Mesenchymal stem cell (in vitro differentiated cells and primary cell): ENCODE data around the gene ARHGAP12.
"Not testable (repeated sequence)": the region's sequence is repeated elsewhere in the genome, so short reads cannot be mapped to it uniquely, and the experiment has no call there.

Experiments
- DNase-seq: peaks from one replicate; pipeline ENCODE4 v3.0.0-alpha.2; 2013
- H2AFZ ChIP-seq: one replicate; pipeline ENCODE4 v1.6.1; 2013; ENCODE audit warnings: low read depth, mild to moderate bottlenecking, control low read depth, inconsistent platforms, low read length, moderate library complexity
- H2AK5ac ChIP-seq: 2 replicates; pipeline ENCODE4 v1.6.1; 2013; ENCODE audit warnings: low read length, moderate library complexity, mild to moderate bottlenecking, inconsistent platforms; ENCODE audit not compliant: severe bottlenecking
- H2BK120ac ChIP-seq: one replicate; pipeline ENCODE4 v1.6.1; 2013; ENCODE audit warnings: low read depth, mild to moderate bottlenecking, inconsistent platforms, low read length, moderate library complexity
- H2BK12ac ChIP-seq, 2 experiments: one replicate each; pipeline ENCODE4 v1.6.1; 2013; ENCODE audit warnings: inconsistent platforms in 2 of 2, low read length in 2 of 2, mild to moderate bottlenecking in 2 of 2, moderate library complexity in 2 of 2, control low read depth in 1 of 2
- H2BK15ac ChIP-seq: one replicate; pipeline ENCODE4 v1.6.1; 2013; ENCODE audit warnings: mild to moderate bottlenecking, low read depth, inconsistent platforms; ENCODE audit not compliant: poor library complexity, severe bottlenecking
- H2BK5ac ChIP-seq: 2 replicates; pipeline ENCODE4 v1.6.1; 2013; ENCODE audit warnings: low read depth, mild to moderate bottlenecking, low read length, control low read depth, inconsistent platforms; ENCODE audit not compliant: poor library complexity, severe bottlenecking
- H3K14ac ChIP-seq, 2 experiments: one replicate each; pipeline ENCODE4 v1.6.1; 2013; ENCODE audit warnings: inconsistent platforms in 2 of 2, low read length in 2 of 2, control low read depth in 1 of 2, mild to moderate bottlenecking in 1 of 2, moderate library complexity in 1 of 2
- H3K18ac ChIP-seq, 2 experiments: one replicate each; pipeline ENCODE4 v1.6.1; 2013; ENCODE audit warnings: inconsistent platforms in 2 of 2, low read length in 2 of 2, control low read depth in 1 of 2, low read depth in 1 of 2, mild to moderate bottlenecking in 1 of 2
- H3K23ac ChIP-seq, 2 experiments: one replicate each; pipeline ENCODE4 v1.6.1; 2013; ENCODE audit warnings: inconsistent platforms in 2 of 2, low read length in 2 of 2, mild to moderate bottlenecking in 2 of 2, moderate library complexity in 2 of 2, control low read depth in 1 of 2
- H3K27ac ChIP-seq: 2 replicates; pipeline ENCODE4 v1.5.1; 2013; ENCODE audit warnings: mild to moderate bottlenecking, moderate library complexity, low read length, control low read depth, inconsistent platforms; ENCODE audit not compliant: poor library complexity, severe bottlenecking
- H3K27me3 ChIP-seq, 2 experiments: 2 replicates each; pipeline versions ENCODE4 v1.6.1 to v1.7.0; 2013; ENCODE audit warnings: low read length in 2 of 2, mild to moderate bottlenecking in 2 of 2, moderate library complexity in 2 of 2, control low read depth in 1 of 2, inconsistent platforms in 1 of 2; ENCODE audit not compliant: control insufficient read depth in 1 of 2, insufficient read depth in 1 of 2
- H3K36me3 ChIP-seq, 2 experiments: 2 replicates each; pipeline versions ENCODE4 v1.6.1 to v1.7.0; 2013; ENCODE audit warnings: low read length in 2 of 2, control low read depth in 1 of 2, inconsistent platforms in 1 of 2, low read depth in 1 of 2, mild to moderate bottlenecking in 1 of 2; ENCODE audit not compliant: insufficient read depth in 2 of 2, control insufficient read depth in 1 of 2
- H3K4ac ChIP-seq, 2 experiments: one replicate each; pipeline ENCODE4 v1.6.1; 2013; ENCODE audit warnings: inconsistent platforms in 2 of 2, low read length in 2 of 2, mild to moderate bottlenecking in 2 of 2, moderate library complexity in 2 of 2, control low read depth in 1 of 2, low read depth in 1 of 2
- H3K4me1 ChIP-seq: 2 replicates; pipeline ENCODE4 v1.6.1; 2013; ENCODE audit warnings: low read depth, low read length, control low read depth; ENCODE audit not compliant: control insufficient read depth, insufficient read depth
- H3K4me2 ChIP-seq: 2 replicates; pipeline ENCODE4 v1.6.1; 2013; ENCODE audit warnings: low read length, mild to moderate bottlenecking, inconsistent platforms; ENCODE audit not compliant: poor library complexity, severe bottlenecking
- H3K4me3 ChIP-seq, 2 experiments: 2 replicates each; pipeline versions ENCODE4 v1.5.1 to v1.7.0; 2013; ENCODE audit warnings: low read length in 2 of 2, mild to moderate bottlenecking in 2 of 2, control low read depth in 1 of 2, low read depth in 1 of 2; ENCODE audit not compliant: insufficient read depth in 1 of 2
- H3K79me1 ChIP-seq: replicated peaks from 2 replicates; pipeline ENCODE4 v1.6.1; 2013; ENCODE audit warnings: mild to moderate bottlenecking, control low read depth, low read length, inconsistent platforms; ENCODE audit not compliant: poor library complexity, severe bottlenecking
- H3K9ac ChIP-seq: 2 replicates; pipeline ENCODE4 v1.7.0; 2013; ENCODE audit warnings: mild to moderate bottlenecking, low read length, moderate library complexity
- H3K9me3 ChIP-seq: 2 replicates; pipeline ENCODE4 v1.7.0; 2013; ENCODE audit warnings: mild to moderate bottlenecking, low read length; ENCODE audit not compliant: control insufficient read depth
- H4K8ac ChIP-seq: one replicate; pipeline ENCODE4 v1.6.1; 2013; ENCODE audit warnings: inconsistent platforms, mild to moderate bottlenecking, low read length, moderate library complexity
- H4K91ac ChIP-seq: one replicate; pipeline ENCODE4 v1.6.1; 2013; ENCODE audit warnings: mild to moderate bottlenecking, low read length, inconsistent platforms
- WGBS: methylation state at CpG from one replicate; pipeline ENCODE4 v1.1.7; 2013; ENCODE audit warnings: mixed read lengths; 5-methylcytosine and 5-hydroxymethylcytosine counted together

ARHGAP12 gene

GRCh38 chr10:31768935-31769334 is 159.7 kb downstream of the ARHGAP12 start:
- H3K9ac ChIP-seq = peak overlapping the region; percentile 26
- 76% methylated on average over 7 of the region's 7 CpGs for WGBS
- H3K23ac ChIP-seq = not testable (repeated sequence)

GRCh38 chr10:31768467-31768866 is 160.2 kb downstream of the ARHGAP12 start:
- Histone ChIP-seq H3K4me2 (no peak overlapping the region), H4K8ac (no peak overlapping the region), H3K27ac (peak overlapping the region; percentile 76), H2AFZ (no peak overlapping the region), H2BK5ac (no peak overlapping the region), H2BK12ac (no peak overlapping the region), H3K18ac (no peak overlapping the region), H3K4me1 (no peaks in the 10 kb centered on the region), H3K36me3 (no peaks in the 10 kb centered on the region), H3K23ac (no peak overlapping the region), H3K79me1 (no peaks in the 10 kb centered on the region), H2BK15ac (no peak overlapping the region), H3K9me3 (no peaks in the 10 kb centered on the region), H3K14ac (no peak overlapping the region), H2BK120ac (no peak overlapping the region), H3K27me3 (no peaks in the 10 kb centered on the region), H2AK5ac (no peak overlapping the region), H3K4me3 (no peak overlapping the region), H3K9ac (peak overlapping the region; percentile 61), H4K91ac (no peak overlapping the region), H3K4ac (no peak overlapping the region)
- DNase-seq = peak; percentile 18
- whole genome bisulfite sequencing = 92% methylated on average over 1 of the region's 1 CpG

More at GRCh38 chr10:31768935-31769334, 159.7 kb downstream of the ARHGAP12 start:
- H3K14ac ChIP-seq, H3K4ac ChIP-seq, H3K4me1 ChIP-seq, H4K91ac ChIP-seq, H3K27me3 ChIP-seq, H3K4me2 ChIP-seq, H3K9me3 ChIP-seq, H4K8ac ChIP-seq, H2BK120ac ChIP-seq, H2BK12ac ChIP-seq, H3K4me3 ChIP-seq, H2AFZ ChIP-seq, H3K36me3 ChIP-seq, H2BK5ac ChIP-seq, H2AK5ac ChIP-seq, H2BK15ac ChIP-seq, H3K79me1 ChIP-seq: not testable (repeated sequence)
- Histone ChIP-seq H3K27ac (peak overlapping the region; percentile 89), H3K18ac (peak overlapping the region in 1 of 2 experiments; percentile 32)
- DNase-seq = peak; percentile 25

DNA sequence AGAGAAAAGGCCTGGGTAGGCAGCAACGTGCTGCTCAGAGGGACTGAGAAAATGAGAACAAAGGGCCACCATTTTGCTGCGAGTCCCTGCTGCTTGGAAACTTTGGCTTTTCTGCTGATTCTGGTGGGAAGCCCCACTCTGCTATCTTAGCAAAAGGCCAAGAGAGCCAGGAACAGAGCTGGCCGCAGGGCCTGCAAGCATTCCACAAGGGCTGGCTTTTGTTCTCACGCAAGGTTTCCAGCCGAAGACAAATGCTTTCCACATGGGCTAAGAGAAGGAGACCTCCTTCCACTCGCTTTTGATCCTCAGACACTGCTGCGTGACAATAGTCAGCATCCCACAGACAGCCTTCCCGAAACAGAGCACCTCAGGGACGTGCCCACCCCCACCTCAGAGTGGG is 163.1 kb downstream of the ARHGAP12 start:
- no peaks in the 10 kb centered on the region for H3K9me3 ChIP-seq
- H3K36me3 ChIP-seq = no peaks in the 10 kb centered on the region
- H2AK5ac ChIP-seq = no peak overlapping the region
- H2BK12ac ChIP-seq = peak overlapping the region in 1 of 2 experiments; percentile 49
- H3K4ac ChIP-seq = no peak overlapping the region
- peak overlapping the region; percentile 70 for H3K9ac ChIP-seq
- no peak for DNase-seq
- H3K4me2 ChIP-seq = no peak overlapping the region
- H2AFZ ChIP-seq = no peak overlapping the region
- H2BK120ac ChIP-seq = no peak overlapping the region
- H3K27me3 ChIP-seq = no peaks in the 10 kb centered on the region
- no peak overlapping the region for H2BK5ac ChIP-seq
- peaks cover 3% of the 10 kb centered on the region for H3K4me1 ChIP-seq
- peak overlapping the region in 1 of 2 experiments; percentile 20 for H3K14ac ChIP-seq
- no peak overlapping the region for H3K23ac ChIP-seq
- H3K18ac ChIP-seq = no peak overlapping the region
- H4K91ac ChIP-seq = no peak overlapping the region
- no peaks in the 10 kb centered on the region for H3K79me1 ChIP-seq
- 92% methylated on average over 9 of the region's 9 CpGs for WGBS
- no peak overlapping the region for H2BK15ac ChIP-seq
- H3K27ac ChIP-seq = no peak overlapping the region
- no peak overlapping the region for H4K8ac ChIP-seq
- no peak overlapping the region for H3K4me3 ChIP-seq

DNA sequence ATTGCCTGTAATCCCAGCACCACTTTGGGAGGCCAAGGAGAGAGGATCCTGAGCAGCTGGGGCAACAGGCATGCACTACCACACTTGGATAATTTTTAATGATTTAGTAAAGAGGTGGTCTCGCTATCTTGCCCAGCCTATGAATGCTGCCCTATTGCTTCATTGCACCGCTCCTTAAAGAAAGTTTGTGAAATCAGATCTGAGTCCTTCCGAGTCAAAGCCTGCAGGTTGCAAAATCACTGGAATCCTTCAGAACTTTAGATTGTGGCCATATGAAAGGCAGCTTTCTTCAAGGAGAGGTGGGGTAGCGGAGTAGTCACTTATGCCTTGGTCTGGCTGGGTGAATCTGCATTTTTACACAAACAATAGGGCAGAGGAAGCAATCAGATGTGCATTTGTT is 166.3 kb downstream of the ARHGAP12 start:
- no peak overlapping the region for H3K4me3 ChIP-seq
- no peak overlapping the region for H3K27ac ChIP-seq
- no peak overlapping the region for H3K4me2 ChIP-seq
- no peak overlapping the region for H3K18ac ChIP-seq
- no peaks in the 10 kb centered on the region for H3K79me1 ChIP-seq
- H3K4ac ChIP-seq = no peak overlapping the region
- no peak overlapping the region for H2BK5ac ChIP-seq
- no peak for DNase-seq
- H3K14ac ChIP-seq = no peak overlapping the region
- no peak overlapping the region for H2BK15ac ChIP-seq
- H2AK5ac ChIP-seq = no peak overlapping the region
- no peak overlapping the region for H3K9ac ChIP-seq
- H4K8ac ChIP-seq = no peak overlapping the region
- H4K91ac ChIP-seq = no peak overlapping the region
- H3K36me3 ChIP-seq = no peaks in the 10 kb centered on the region
- H3K4me1 ChIP-seq = peaks cover 9% of the 10 kb centered on the region
- no peaks in the 10 kb centered on the region for H3K9me3 ChIP-seq
- H2AFZ ChIP-seq = no peak overlapping the region
- H3K27me3 ChIP-seq = no peaks in the 10 kb centered on the region
- H2BK120ac ChIP-seq = no peak overlapping the region
- H2BK12ac ChIP-seq = no peak overlapping the region
- WGBS = 95% methylated on average over 4 of the region's 4 CpGs
- H3K23ac ChIP-seq = no peak overlapping the region
